Stimulated activated naive CD8-positive, alpha-beta T cell treated with anti-CD3 and anti-CD28 coated beads, Interleukin-15, Interleukin-2, amounts not matched to agents 100 U/mL and 50 U/mL, for 24 hours (primary cell): ENCODE results near the gene THBS1.

Source experiments
- ATAC-seq: fragments of 150-1000 bp; cut with Tn5 transposase; one replicate; pipeline ENCODE4 v1.10.0; 2021
- DNase-seq: peaks from one replicate; pipeline ENCODE4 v3.0.0; 2021

The THBS1 gene

DNA sequence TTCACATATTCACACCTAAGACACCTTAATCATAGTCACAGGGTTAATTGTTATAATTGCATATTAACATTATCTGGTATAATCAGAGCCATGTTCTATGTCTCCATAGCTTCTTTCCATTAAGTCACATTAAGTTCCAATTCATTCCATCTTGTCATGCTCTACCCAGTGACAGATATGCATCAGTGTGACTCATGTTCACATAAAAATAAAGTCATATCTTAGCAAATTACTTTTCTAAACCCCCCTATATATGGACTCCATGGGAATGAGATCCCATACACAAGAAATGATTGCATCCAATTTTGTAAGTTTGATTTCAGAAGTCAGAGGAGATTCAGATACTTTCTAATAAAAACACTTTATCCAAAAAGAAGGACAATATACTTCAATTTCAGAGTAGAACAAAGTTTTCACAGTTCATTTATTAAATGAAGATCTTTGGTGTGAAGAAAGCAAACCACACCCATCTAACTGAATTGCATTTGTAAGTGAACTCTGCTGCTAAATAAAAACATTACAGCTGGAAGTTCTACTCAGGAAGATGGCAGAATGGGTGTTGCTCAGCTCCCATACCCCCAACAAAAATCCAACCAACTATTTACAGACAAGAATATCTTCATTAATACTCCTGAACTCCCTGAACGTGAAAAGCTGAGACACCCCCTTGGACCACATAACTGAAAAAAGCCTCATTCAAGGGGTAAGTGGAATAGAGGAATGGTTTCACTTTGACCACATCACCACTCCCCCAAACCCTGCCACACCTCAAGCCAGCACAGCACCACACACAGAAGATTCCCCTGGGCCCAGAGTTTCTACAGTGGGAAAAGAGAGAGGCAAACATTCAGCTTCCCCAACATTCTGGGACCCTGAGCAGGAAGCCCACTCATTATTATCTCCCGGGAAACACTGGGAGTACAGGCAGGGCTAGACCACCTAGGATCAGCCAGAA, 27.6 kb downstream of the THBS1 start:
- no peak for DNase-seq
- no peak for ATAC-seq

- DNase-seq (no peak), ATAC-seq (no peak)
These were observed 28.5 kb downstream of the THBS1 start for GRCh38 chr15:39609166-39609916.

DNA sequence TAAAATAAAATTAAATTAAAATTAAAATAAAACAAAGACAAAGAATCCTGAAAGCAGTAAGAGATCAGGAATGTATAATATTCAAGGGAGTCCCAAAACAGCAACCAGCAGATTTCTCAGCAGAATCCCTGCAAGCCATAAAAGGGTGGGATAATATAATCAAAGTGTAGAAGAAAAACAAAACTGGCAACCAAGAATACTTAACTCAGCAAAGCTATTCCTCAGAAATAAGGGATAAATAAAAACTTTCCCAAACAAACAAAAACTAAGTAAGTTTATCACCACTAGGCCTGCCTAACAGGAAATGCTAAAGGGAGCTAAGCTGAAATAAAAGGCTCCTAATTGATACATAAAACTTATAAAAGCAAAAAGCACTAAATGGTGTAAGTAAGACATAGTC, 29.8 kb downstream of the THBS1 start:
- no peak for DNase-seq
- ATAC-seq = no peak

DNA sequence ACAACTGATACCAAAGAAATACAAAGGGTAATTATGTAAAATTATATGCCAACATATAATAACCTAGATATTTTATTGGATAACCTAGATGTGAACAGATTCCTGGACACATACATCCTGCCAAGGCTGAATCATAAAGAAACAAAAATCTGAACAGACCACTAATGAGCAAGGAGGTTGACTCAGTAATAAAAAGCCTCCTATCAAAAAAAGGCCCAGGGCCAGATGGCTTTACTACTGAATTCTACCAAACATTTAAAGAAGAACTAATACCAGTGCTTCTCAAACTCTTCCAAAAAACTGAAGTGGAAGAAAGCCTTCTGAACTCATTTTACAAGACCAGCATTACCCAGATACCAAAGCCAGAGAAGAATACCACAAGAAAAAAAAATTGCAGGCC, 32.4 kb downstream of the THBS1 start:
- no peak for ATAC-seq
- no peak for DNase-seq

DNA sequence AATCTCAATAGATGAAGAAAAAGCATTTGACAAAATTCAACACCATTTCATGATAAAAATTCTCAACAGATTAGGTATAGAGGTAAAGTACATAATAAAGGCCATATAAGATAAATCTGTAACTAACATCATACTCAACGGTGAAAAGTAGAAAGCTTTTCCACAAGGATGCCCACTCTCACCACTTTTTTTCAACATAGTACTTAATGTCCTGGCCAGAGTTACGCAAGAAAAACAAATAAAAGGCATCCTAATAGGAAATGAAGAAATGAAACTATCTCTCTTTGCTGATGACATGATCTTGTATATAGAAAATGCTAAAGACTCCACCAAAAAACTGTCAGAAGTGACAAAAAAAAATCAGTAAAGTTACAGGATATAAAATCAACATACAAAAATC, 33.0 kb downstream of the THBS1 start:
- DNase-seq (no peak), ATAC-seq (no peak)

DNA sequence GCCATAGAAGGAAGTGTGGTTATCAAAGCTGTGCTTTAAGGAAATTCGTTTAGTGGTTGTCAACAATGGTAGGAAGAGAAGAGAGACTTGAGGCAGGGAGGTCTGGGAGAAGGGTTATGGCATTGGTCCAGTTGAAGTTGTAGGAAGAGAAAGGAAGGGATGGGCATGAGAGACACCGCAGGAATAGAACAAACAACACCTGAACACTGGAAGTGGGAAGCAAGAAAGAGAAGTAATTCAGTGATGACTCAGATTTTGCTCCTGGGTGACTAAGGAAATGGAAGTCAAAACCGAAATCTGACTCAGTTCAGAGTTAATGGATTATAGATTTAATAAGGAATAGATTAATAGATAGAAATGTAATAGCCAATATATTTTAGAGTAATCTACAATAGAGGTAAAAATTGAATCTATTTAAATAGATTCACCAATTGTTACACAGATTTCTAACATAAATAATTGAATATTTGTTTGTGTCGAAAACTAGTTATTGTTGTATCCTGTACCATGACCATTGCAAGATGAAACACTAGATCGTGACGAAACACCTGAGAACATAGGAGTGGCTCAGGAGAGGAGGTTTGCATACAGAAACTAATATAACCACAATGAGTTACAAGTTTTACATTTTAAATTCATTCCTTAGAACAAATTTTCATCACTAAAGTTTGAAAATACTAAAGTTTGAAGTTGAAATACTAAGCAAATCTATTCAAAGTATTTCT, 36.0 kb downstream of the THBS1 start:
- DNase-seq (no peak), ATAC-seq (no peak)

DNA sequence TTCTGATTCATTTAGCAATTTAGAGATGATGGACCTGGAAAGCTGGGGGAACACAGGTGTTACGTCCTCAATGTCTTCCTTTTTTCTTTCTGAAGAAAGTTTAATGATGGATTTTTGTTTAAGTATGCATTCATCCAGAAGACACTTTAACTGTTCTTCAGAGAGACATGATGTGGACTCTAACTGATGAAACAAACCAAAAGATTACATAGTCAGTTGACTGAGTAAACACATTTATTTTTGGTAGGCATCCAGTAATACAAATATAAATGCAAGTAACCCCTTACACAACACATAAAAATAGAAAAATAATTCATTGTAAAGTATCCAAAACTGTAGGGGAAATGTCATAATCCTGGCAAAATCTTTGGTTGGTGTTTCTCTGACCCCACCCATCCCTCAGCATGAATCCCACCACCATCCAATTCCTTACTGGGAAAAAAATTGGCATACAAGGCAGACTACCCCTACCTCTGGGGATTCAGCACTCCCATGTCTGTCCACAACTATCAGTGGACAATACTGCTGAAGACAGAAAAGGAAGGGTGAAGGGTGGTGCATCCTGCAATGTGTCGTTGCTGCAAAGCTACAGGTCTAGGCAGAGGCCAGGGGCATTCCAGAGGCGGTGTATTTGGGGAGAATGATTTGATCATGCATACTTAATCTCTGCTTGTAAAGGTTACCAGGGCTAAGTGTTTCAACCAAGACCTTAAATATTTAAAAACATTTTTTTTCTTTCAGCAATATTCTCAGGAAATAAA, 37.4 kb downstream of the THBS1 start:
- DNase-seq = no peak
- ATAC-seq = no peak

DNA sequence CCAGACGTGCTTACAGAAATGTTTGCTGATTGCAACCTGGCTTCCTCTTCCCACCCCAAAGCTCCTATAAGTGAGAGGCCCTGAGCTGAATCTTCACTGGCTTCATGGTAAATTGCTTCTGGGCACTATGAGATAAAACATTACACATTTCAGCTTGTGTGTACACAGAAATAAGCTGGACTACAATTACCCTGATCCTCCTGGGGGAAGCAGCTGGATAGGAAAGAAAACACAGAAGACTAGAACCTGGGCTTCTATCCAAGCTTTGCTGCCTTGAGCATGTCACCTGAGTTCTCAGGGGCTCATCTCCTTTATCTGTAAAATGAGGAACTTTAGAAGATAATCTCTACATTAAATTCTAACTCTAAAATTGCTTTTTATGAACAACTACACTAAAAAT, 40.3 kb downstream of the THBS1 start:
- ATAC-seq = no peak
- DNase-seq = no peak

DNA sequence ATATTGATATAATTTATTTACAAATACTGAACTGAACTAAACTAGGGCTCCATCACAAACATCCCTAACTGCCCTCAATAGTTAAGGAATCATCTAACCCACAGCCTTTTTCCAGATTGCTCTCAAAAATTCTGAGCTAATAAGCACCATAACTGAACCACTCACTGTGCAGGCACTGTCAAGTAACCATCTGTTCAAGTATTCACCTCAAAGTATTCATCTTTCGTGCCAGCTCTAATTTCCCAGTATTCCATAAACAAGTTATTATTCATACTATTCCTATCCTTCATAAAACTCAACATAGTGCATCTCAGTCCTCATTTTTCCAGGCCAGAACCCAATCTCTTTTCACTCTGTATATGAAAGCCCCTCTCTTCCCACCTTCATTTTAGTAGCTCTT, 41.1 kb downstream of the THBS1 start:
- no peak for ATAC-seq

DNA sequence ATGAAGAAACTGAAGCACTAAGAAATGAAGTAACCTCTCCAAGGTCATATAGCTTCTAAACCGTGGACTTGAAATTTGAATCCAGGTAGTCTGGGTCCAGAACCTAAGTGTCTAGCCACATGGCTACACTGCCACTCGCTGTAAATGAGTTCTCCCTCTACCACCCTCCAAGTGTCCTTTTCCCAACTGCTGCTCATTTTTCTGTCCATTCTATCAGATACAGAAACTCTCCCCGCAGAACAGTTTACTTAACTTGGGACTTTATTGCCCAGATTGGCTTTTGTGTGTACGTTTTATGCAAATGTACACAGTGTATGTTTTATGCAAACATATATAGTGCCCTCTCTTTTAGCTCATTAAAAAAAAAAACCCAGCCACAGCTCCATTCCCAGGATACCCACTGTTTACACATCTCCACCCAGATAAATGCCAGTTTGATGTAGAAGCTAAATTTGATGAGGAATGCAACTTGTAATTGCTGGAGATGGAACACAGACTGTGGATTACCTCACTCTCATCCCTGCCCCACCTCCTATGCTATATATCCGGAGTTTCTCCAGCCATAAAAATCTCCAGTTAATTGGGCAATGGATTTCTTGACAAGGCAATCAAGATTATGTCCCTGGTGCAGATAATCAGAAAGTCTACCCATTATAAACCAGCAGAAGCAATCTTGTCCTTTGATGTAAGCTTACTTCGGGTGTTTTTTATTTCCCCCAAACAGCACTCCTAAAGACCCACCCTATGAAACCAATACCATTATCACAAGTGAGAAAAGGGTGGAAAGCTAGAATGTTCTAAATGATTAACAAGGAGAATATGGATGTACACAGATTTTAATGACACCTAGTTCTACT, 42.0 kb downstream of the THBS1 start:
- DNase-seq (no peak), ATAC-seq (no peak)

More for the DNA sequence above, 41.1 kb downstream of the THBS1 start:
- no peak for DNase-seq

DNA sequence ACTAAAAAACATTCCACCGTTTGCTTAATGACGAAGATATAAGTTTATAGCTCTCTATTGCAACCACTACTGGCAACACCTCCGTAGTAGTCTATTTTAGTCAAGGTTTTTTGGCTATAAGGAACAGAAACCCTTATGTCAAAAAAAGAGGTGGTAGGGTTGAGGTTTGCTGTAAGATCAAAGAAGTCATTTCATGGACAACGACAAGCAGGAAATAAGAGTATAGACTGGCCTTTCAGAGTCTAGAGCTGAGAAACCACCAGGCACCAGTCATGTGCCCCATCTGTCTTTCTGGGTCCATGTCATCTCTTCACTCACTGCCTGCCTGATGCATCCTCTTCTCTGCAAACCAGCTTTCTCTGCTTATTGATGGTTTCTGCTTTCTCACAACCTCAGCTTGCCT, 42.7 kb downstream of the THBS1 start:
- ATAC-seq (peak; percentile 89), DNase-seq (peak; percentile 35)

GRCh38 chr15:39624806-39625205, 43.9 kb downstream of the THBS1 start:
- DNase-seq = peak; percentile 59
- peak; percentile 80 for ATAC-seq

GRCh38 chr15:39625451-39625850, 44.6 kb downstream of the THBS1 start:
- no peak for DNase-seq
- ATAC-seq = no peak

GRCh38 chr15:39625856-39626255, 45.0 kb downstream of the THBS1 start:
- DNase-seq (no peak), ATAC-seq (no peak)

DNA sequence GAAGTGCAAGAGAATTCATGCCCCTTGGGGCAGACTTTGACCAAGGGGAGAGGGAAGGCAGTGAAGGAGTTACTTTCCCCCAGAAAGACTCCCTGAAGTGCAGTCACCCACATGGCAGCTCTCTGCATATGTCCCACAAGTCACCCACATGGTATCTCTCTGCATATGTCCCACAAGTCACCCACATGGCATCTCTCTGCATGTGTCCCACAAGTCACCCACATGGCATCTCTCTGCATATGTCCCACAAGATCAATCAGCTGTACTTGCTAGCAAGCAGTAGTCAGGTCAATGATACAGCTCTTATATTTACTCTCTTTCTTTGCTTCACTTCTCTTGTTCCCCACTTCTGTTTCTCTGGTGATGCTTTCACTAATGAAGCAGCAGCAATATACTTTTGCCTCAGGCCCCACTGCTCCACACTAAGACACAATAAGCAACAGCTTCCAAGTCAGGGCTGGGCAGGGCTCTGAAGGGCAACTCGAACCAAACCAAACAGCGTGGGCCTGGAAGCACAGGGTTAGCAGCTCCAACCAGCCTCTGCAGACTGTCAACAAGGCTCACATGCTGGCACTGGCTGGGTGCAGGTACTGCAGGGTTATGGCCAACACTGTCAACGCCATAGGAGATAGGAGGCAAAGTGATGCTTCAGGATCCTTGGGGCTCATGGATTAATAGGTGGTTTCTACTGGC, 46.7 kb downstream of the THBS1 start:
- DNase-seq = no peak
- no peak for ATAC-seq

GRCh38 chr15:39628144-39628508, 47.2 kb downstream of the THBS1 start:
- DNase-seq (no peak), ATAC-seq (no peak)

GRCh38 chr15:39628546-39629257, 47.8 kb downstream of the THBS1 start:
- no peak for DNase-seq
- no peak for ATAC-seq

GRCh38 chr15:39629371-39629770, 48.5 kb downstream of the THBS1 start:
- peak; percentile 63 for DNase-seq
- peak; percentile 70 for ATAC-seq

DNA sequence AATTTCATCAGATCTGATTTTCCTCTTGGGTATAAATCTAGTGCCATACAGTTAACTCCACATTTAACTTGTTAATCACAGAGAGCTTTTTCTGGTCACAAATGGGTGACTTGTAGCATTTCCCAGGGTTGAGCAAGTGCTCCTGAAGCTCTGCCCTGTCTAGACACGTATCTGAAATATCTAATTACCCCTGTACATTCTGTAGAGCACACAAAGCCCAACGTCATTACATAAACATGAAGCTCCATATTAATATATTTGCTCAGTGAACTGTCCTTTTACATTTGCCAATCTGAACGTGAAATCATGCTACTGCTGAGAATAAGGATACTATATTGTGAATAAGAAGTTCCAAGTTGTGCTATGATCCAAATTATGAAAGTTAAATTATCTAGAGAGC, 49.0 kb downstream of the THBS1 start:
- ATAC-seq (no peak), DNase-seq (no peak)

DNA sequence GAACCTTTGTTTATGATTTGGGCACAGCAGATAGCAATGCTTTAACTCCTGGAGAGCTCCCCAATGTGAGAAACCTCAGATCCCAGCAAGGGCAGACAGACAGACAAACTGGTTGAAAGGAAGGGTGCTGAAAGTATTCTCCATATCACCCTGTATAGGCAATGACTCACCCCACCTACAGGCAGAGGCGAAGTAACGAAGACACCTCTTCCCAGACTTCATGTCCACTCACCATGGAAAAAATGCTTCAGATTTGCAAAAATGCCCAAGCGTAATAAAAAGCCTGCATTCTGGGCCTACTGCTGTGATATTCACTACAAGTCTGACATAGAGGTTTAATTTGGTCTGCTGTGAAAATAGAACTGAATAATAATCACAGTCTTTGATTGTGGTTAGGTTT, 50.5 kb downstream of the THBS1 start:
- peak; percentile 71 for ATAC-seq
- DNase-seq = peak; percentile 35
